GM23338 (cell line): ENCODE results near the gene ZNF444. TPM values are rescaled to one million over a fixed set of nuclear protein-coding genes. Genes with fewer than 3 reads are reported as not detected.
A peak's percentile ranks its signal among the peaks of the same experiment; 100 is the strongest.

Experiments
- ATAC-seq: fragments of 200-7000 bp; cut with Tn5 transposase; 3 replicates; pipeline ENCODE4 v1.9.1; 2020
- DNase-seq: peaks from one replicate; pipeline ENCODE4 v3.0.0-alpha.2; 2015; ENCODE audit warnings: low spot score
- H2AFZ ChIP-seq: fragments of 200-600 bp; sonication (generic); 2 replicates; pipeline ENCODE4 v1.8.0; 2016; ENCODE audit warnings: antibody characterized with exemption, mild to moderate bottlenecking, moderate library complexity
- H3F3A ChIP-seq: fragments of 200-600 bp; sonication (generic); replicated peaks from 2 replicates; pipeline ENCODE4 v1.8.0; 2017; ENCODE audit warnings: antibody characterized with exemption, mixed run types, low read depth
- H3K27ac ChIP-seq: fragments of 200-600 bp; sonication (generic); 2 replicates; pipeline ENCODE4 v1.6.1; 2016; ENCODE audit warnings: low read depth
- H3K27me3 ChIP-seq: fragments of 200-600 bp; sonication (generic); 2 replicates; pipeline ENCODE4 v1.8.0; 2016; ENCODE audit warnings: mild to moderate bottlenecking, mixed run types, moderate library complexity; ENCODE audit not compliant: insufficient read depth
- H3K36me3 ChIP-seq: fragments of 200-600 bp; sonication (generic); 2 replicates; pipeline ENCODE4 v1.8.0; 2016; ENCODE audit warnings: mild to moderate bottlenecking; ENCODE audit not compliant: insufficient read depth
- H3K4me1 ChIP-seq: fragments of 200-600 bp; sonication (generic); 2 replicates; pipeline ENCODE4 v1.8.0; 2016; ENCODE audit warnings: mild to moderate bottlenecking, moderate library complexity; ENCODE audit not compliant: insufficient read depth
- H3K4me2 ChIP-seq: fragments of 200-600 bp; sonication (generic); 2 replicates; pipeline ENCODE4 v1.7.1; 2017; ENCODE audit warnings: mixed run types
- H3K4me3 ChIP-seq: fragments of 200-600 bp; sonication (generic); 2 replicates; pipeline ENCODE4 v1.6.1; 2016; ENCODE audit warnings: mixed run types
- H3K79me2 ChIP-seq: fragments of 200-600 bp; sonication (generic); replicated peaks from 2 replicates; pipeline ENCODE4 v1.8.0; 2017; ENCODE audit warnings: mild to moderate bottlenecking; ENCODE audit not compliant: insufficient read depth
- H3K9me2 ChIP-seq: fragments of 200-600 bp; sonication (generic); 2 replicates; pipeline ENCODE4 v1.8.0; 2017; ENCODE audit not compliant: insufficient read depth
- H4K20me1 ChIP-seq: fragments of 200-600 bp; sonication (generic); replicated peaks from 2 replicates; pipeline ENCODE4 v1.8.0; 2017; ENCODE audit warnings: mild to moderate bottlenecking; ENCODE audit not compliant: insufficient read depth
- H3K27ac Mint-ChIP-seq: 2 replicates; pipeline ENCODE4 v1.8.0; 2020; ENCODE audit warnings: inconsistent platforms, mild to moderate bottlenecking, moderate library complexity, mixed read lengths
- H3K27me3 Mint-ChIP-seq: 3 replicates; pipeline ENCODE4 v1.8.0; 2022; ENCODE audit warnings: low read depth, mild to moderate bottlenecking, moderate library complexity, mixed read lengths, inconsistent platforms; ENCODE audit not compliant: insufficient read depth, poor library complexity
- H3K36me3 Mint-ChIP-seq: 3 replicates; pipeline ENCODE4 v1.8.0; 2021; ENCODE audit warnings: low read depth, mild to moderate bottlenecking, inconsistent platforms, moderate library complexity, mixed read lengths
- H3K4me1 Mint-ChIP-seq: 3 replicates; pipeline ENCODE4 v1.8.0; 2020; ENCODE audit warnings: mild to moderate bottlenecking, inconsistent platforms, mixed read lengths
- H3K4me3 Mint-ChIP-seq: 3 replicates; pipeline ENCODE4 v1.8.0; 2021; ENCODE audit warnings: moderate library complexity, mild to moderate bottlenecking, inconsistent platforms, mixed read lengths
- H3K9me3 Mint-ChIP-seq: 3 replicates; pipeline ENCODE4 v1.8.0; 2020; ENCODE audit warnings: moderate library complexity, mild to moderate bottlenecking, inconsistent platforms, mixed read lengths
- ETS1 ChIP-seq: IDR thresholded peaks from 2 replicates; pipeline ENCODE4 v1.6.1; 2016; ENCODE audit warnings: antibody characterized with exemption
- EZH2 ChIP-seq: fragments of 200-600 bp; sonication (generic); IDR thresholded peaks from one replicate; pipeline ENCODE4 v1.8.0; 2017; ENCODE audit warnings: antibody characterized with exemption, mild to moderate bottlenecking, low read depth; ENCODE audit not compliant: unreplicated experiment
- POLR2AphosphoS5 ChIP-seq: IDR thresholded peaks from 2 replicates; pipeline ENCODE4 v1.6.1; 2016; ENCODE audit warnings: antibody characterized with exemption, low read depth
- STAT1 ChIP-seq: IDR thresholded peaks from one replicate; pipeline ENCODE4 v1.6.1; 2016; ENCODE audit warnings: antibody characterized with exemption; ENCODE audit not compliant: unreplicated experiment
- ZNF462 ChIP-seq: fragments of 250-450 bp; sonication (Bioruptor Pico); IDR thresholded peaks from 2 replicates; pipeline ENCODE4 v1.5.0; 2020; ENCODE audit warnings: mild to moderate bottlenecking, moderate library complexity
- polyA plus RNA-seq: library from polyadenylated mRNA; unstranded; fragments of >200 nt; fragmentation: Nextera tagmentation; extraction: Ambion mirVana; gene quantifications from 2 replicates; pipeline ENCODE4 v1.2.1, GENCODE V29; 2016
- total RNA-seq: library from RNA; depleted of rRNA; stranded (reverse); fragments of >200 nt; shearing (Covaris generic); gene quantifications from 2 replicates; pipeline ENCODE4 v1.2.3, GENCODE V29; 2014

ZNF444 gene
- total and polyA plus RNA-seq, 2 experiments from 2014 or later: 25.1 to 58.5 TPM

GRCh38 chr19:56142087-56142787, 1.1 kb downstream of the ZNF444 start (continued):
- no peak for TF ChIP-seq ZNF462 (CRISPR knock-in tag)

- no peaks in the 10 kb centered on the region; the same call in 1 of the 2 replicates for H3F3A ChIP-seq
- H3K36me3 ChIP-seq: no peaks in the 10 kb centered on the region; the same call in 1 of the 2 replicates
- DNase-seq (no peak), ATAC-seq (no peak)
- H3K4me1 ChIP-seq: peaks cover 14% of the 10 kb centered on the region
- no peak overlapping the region for H3K4me3 ChIP-seq
- peaks cover 7% of the 10 kb centered on the region; the same call in 1 of the 2 replicates for H4K20me1 ChIP-seq
- no peak overlapping the region for H3K27ac ChIP-seq
- Mint-ChIP-seq H3K9me3 (no peaks in the 10 kb centered on the region), H3K4me1 (peaks cover 24% of the 10 kb centered on the region), H3K36me3 (peaks cover 11% of the 10 kb centered on the region), H3K27ac (peak overlapping the region; percentile 44; the same call in 1 of the 2 replicates), H3K4me3 (peak overlapping the region; percentile 78; the same call in 1 of the 3 replicates), H3K27me3 (peaks cover 9% of the 10 kb centered on the region)
- no peak overlapping the region for H2AFZ ChIP-seq
- TF ChIP-seq STAT1: no peak
- TF ChIP-seq POLR2AphosphoS5: no peak
- TF ChIP-seq ETS1: no peak
- no peak for TF ChIP-seq EZH2
- no peaks in the 10 kb centered on the region for H3K9me2 ChIP-seq
- H3K79me2 ChIP-seq: peaks cover 41% of the 10 kb centered on the region
- H3K4me2 ChIP-seq: no peak overlapping the region
- no peaks in the 10 kb centered on the region for H3K27me3 ChIP-seq
These were observed 1.9 kb downstream of the ZNF444 start for GRCh38 chr19:56142897-56143434.
